Caco-2 (cell line): Measurements from ENCODE around the gene PPFIA1. TPM values are rescaled to one million over a fixed set of nuclear protein-coding genes. Genes with fewer than 3 reads are reported as not detected.

ENCODE experiments used
- BruUV-seq: library from RNA; stranded (reverse); fragments of 400-500 nt; replicated peaks from 2 replicates; lab custom pipeline; 2021; lab: Mats Ljungman, UMichigan
- CTCF ChIA-PET: fragments of 300-600 bp; sonication (Branson Sonifier 250); formaldehyde crosslinking; loops from one replicate; lab custom pipeline; 2022; ENCODE audit warnings: antibody characterized with exemption; lab: Charles Lee
- POLR2A ChIA-PET: fragments of 300-600 bp; sonication (Branson Sonifier 250); formaldehyde crosslinking; loops from one replicate; lab custom pipeline; 2022; ENCODE audit warnings: antibody characterized with exemption; lab: Charles Lee
- DNase-seq, 2 experiments: peaks; one replicate each; pipeline versions ENCODE4 v3.0.0 to v3.0.0-alpha.2; 2020 to 2022
- H3K27me3 ChIP-seq: replicated peaks from 2 replicates; pipeline ENCODE4 v1.6.0; 2011; ENCODE audit warnings: low read length; ENCODE audit not compliant: control insufficient read depth, insufficient read depth
- H3K36me3 ChIP-seq: 2 replicates; pipeline ENCODE4 v1.5.1; 2011; ENCODE audit warnings: low read length; ENCODE audit not compliant: control insufficient read depth, insufficient read depth
- H3K4me1 ChIP-seq: fragments of 250-450 bp; sonication (Bioruptor Pico); 2 replicates; pipeline ENCODE4 v1.5.1; 2020; ENCODE audit warnings: mild to moderate bottlenecking
- H3K4me3 ChIP-seq: 2 replicates; pipeline ENCODE4 v1.5.1; 2011; ENCODE audit warnings: low read depth, mild to moderate bottlenecking, control low read depth, low read length
- H3K9me3 ChIP-seq: fragments of 250-450 bp; sonication (Bioruptor Pico); 2 replicates; pipeline ENCODE4 v1.5.1; 2020; ENCODE audit warnings: mild to moderate bottlenecking, moderate library complexity
- H3K27ac Mint-ChIP-seq: one replicate; pipeline ENCODE4 v1.8.0; 2022; ENCODE audit warnings: mixed read lengths; ENCODE audit not compliant: unreplicated experiment
- H3K27me3 Mint-ChIP-seq: one replicate; pipeline ENCODE4 v1.8.0; 2022; ENCODE audit warnings: mixed read lengths; ENCODE audit not compliant: insufficient read depth, unreplicated experiment
- H3K36me3 Mint-ChIP-seq: one replicate; pipeline ENCODE4 v1.8.0; 2022; ENCODE audit warnings: mild to moderate bottlenecking, mixed read lengths; ENCODE audit not compliant: insufficient read depth, unreplicated experiment
- H3K4me1 Mint-ChIP-seq: one replicate; pipeline ENCODE4 v1.8.0; 2022; ENCODE audit warnings: low read depth, mixed read lengths; ENCODE audit not compliant: unreplicated experiment
- H3K4me3 Mint-ChIP-seq: one replicate; pipeline ENCODE4 v1.8.0; 2022; ENCODE audit warnings: mild to moderate bottlenecking, moderate library complexity, mixed read lengths; ENCODE audit not compliant: unreplicated experiment
- H3K9me3 Mint-ChIP-seq: one replicate; pipeline ENCODE4 v1.8.0; 2022; ENCODE audit warnings: mixed read lengths; ENCODE audit not compliant: unreplicated experiment
- CTCF ChIP-seq, 2 experiments: fragments of 200-600 bp in 1 of 2; IDR thresholded peaks; 1 replicate in 1 of 2; 2 replicates in 1 of 2; pipeline versions ENCODE4 v1.5.1 to v1.8.0; 2011 to 2022; ENCODE audit warnings: antibody characterized with exemption in 1 of 2, control low read depth in 1 of 2, inconsistent platforms in 1 of 2, low read depth in 1 of 2, low read length in 1 of 2, mild to moderate bottlenecking in 1 of 2, moderate library complexity in 1 of 2; ENCODE audit not compliant: insufficient read depth in 1 of 2, severe bottlenecking in 1 of 2, unreplicated experiment in 1 of 2
- intact Hi-C: fragments of 100-400 bp; cut with micrococcal nuclease; formaldehyde crosslinking; loops from one replicate; pipeline ENCODE4 v1.10.0; 2022; ENCODE audit not compliant: unreplicated experiment
- total RNA-seq: library from RNA; stranded (reverse); gene quantifications from 2 replicates; pipeline ENCODE4 v1.2.3, GENCODE V29; 2022

PPFIA1 gene
- total RNA-seq, 1 experiment from 2014 or later: 148 TPM

GRCh38 chr11:70230151-70230839 is 40.2 kb upstream of the PPFIA1 start:
- Histone ChIP-seq H3K9me3 (no peaks in the 10 kb centered on the region), H3K27me3 (no peaks in the 10 kb centered on the region), H3K36me3 (no peaks in the 10 kb centered on the region), H3K4me3 (no peak overlapping the region), H3K4me1 (peaks cover 18% of the 10 kb centered on the region)
- POLR2A ChIA-PET: no interaction called here
- Mint-ChIP-seq H3K9me3 (no peaks in the 10 kb centered on the region), H3K4me1 (peaks cover 21% of the 10 kb centered on the region), H3K4me3 (no peak overlapping the region), H3K27ac (peak overlapping the region; percentile 29), H3K36me3 (no peaks in the 10 kb centered on the region), H3K27me3 (no peaks in the 10 kb centered on the region)
- no peak for TF ChIP-seq CTCF (IDR thresholded peaks at IDR 0.05; ENCODE audit: insufficient read depth in 1 of 2, low read depth in 1 of 2, low read length in 1 of 2, severe bottlenecking in 1 of 2, unreplicated experiment in 1 of 2)
- DNase-seq: no peak
- BruUV-seq: no TSS peak
- CTCF ChIA-PET: interaction anchor here (1.1 kb wide), 1 partner anchor 1099 kb away, joined by 3 read pairs; no protein-coding TSS in a partner anchor
- intact Hi-C loops: no loop called here

GRCh38 chr11:70230840-70231710 is 39.4 kb upstream of the PPFIA1 start:
- Histone ChIP-seq H3K4me1 (peaks cover 11% of the 10 kb centered on the region), H3K4me3 (no peak overlapping the region), H3K9me3 (no peaks in the 10 kb centered on the region), H3K27me3 (no peaks in the 10 kb centered on the region), H3K36me3 (no peaks in the 10 kb centered on the region)
- Mint-ChIP-seq H3K27ac (peak overlapping the region; percentile 47), H3K4me3 (no peak overlapping the region), H3K9me3 (no peaks in the 10 kb centered on the region), H3K4me1 (peaks cover 27% of the 10 kb centered on the region), H3K27me3 (no peaks in the 10 kb centered on the region), H3K36me3 (no peaks in the 10 kb centered on the region)
- DNase-seq: no peak
- intact Hi-C loops: no loop called here
- BruUV-seq: no TSS peak
- CTCF ChIA-PET: interaction anchor here (1.1 to 1.4 kb wide), 2 partner anchors 19 to 1100 kb away, joined by 3 to 4 read pairs; no protein-coding TSS in a partner anchor
- POLR2A ChIA-PET: interaction anchor here (0.5 kb wide), 1 partner anchor 28 kb away, joined by 3 read pairs; no protein-coding TSS in a partner anchor
- TF ChIP-seq CTCF (IDR thresholded peaks at IDR 0.05; ENCODE audit: insufficient read depth in 1 of 2, low read depth in 1 of 2, low read length in 1 of 2, severe bottlenecking in 1 of 2, unreplicated experiment in 1 of 2): no peak

GRCh38 chr11:70233034-70233433 is 37.5 kb upstream of the PPFIA1 start:
- POLR2A ChIA-PET: interaction anchor here (1.0 kb wide), 1 partner anchor 30 kb away, joined by 5 read pairs; the partner anchor contains the start of gene FADD

More at GRCh38 chr11:70233034-70233433, 37.5 kb upstream of the PPFIA1 start:
- H3K9me3 ChIP-seq: no peaks in the 10 kb centered on the region
- Mint-ChIP-seq H3K4me1 (peaks cover 27% of the 10 kb centered on the region), H3K36me3 (no peaks in the 10 kb centered on the region), H3K27ac (no peak overlapping the region), H3K4me3 (no peak overlapping the region), H3K9me3 (no peaks in the 10 kb centered on the region), H3K27me3 (no peaks in the 10 kb centered on the region)
- TF ChIP-seq CTCF (IDR thresholded peaks at IDR 0.05; ENCODE audit: insufficient read depth in 1 of 2, low read depth in 1 of 2, low read length in 1 of 2, severe bottlenecking in 1 of 2, unreplicated experiment in 1 of 2): no peak
- H3K4me1 ChIP-seq: no peaks in the 10 kb centered on the region
- no peak for DNase-seq
- H3K36me3 ChIP-seq: no peaks in the 10 kb centered on the region
- CTCF ChIA-PET: interaction anchor here (0.5 kb wide), 1 partner anchor 30 kb away, joined by 4 read pairs; no protein-coding TSS in a partner anchor
- BruUV-seq: no TSS peak
- intact Hi-C loops: no loop called here
- no peaks in the 10 kb centered on the region for H3K27me3 ChIP-seq
- H3K4me3 ChIP-seq: no peak overlapping the region
